CD8-positive, alpha-beta memory T cell (primary cell): ENCODE results near the gene DIO3. TPM values are rescaled to one million over a fixed set of nuclear protein-coding genes. Genes with fewer than 3 reads are reported as not detected.
"Not testable (repeated sequence)": the region's sequence is repeated elsewhere in the genome, so short reads cannot be mapped to it uniquely, and the experiment has no call there.

ENCODE experiments used
- CTCF ChIA-PET: fragments of 350-600 bp; sonication (Branson Sonifier 250); formaldehyde crosslinking; loops from one replicate; lab custom pipeline; 2021; ENCODE audit warnings: antibody characterized with exemption; lab: Charles Lee
- POLR2A ChIA-PET: fragments of 350-600 bp; sonication (Branson Sonifier 250); formaldehyde crosslinking; loops from one replicate; lab custom pipeline; 2021; ENCODE audit warnings: antibody characterized with exemption; lab: Charles Lee
- DNase-seq, 5 donors: peaks; one replicate each; pipeline versions ENCODE4 v3.0.0 to v3.0.0-alpha.2; 2020 to 2022; ENCODE audit warnings: mixed read lengths in 1 of 5
- H3K27ac ChIP-seq: one replicate; pipeline ENCODE4 v1.7.0; 2013; ENCODE audit warnings: low read depth, mild to moderate bottlenecking, low read length, moderate library complexity
- H3K27me3 ChIP-seq: 2 replicates; pipeline ENCODE4 v1.7.0; 2013; ENCODE audit warnings: low read length, mild to moderate bottlenecking; ENCODE audit not compliant: insufficient read depth, poor library complexity, severe bottlenecking
- H3K36me3 ChIP-seq: 2 replicates; pipeline ENCODE4 v1.7.0; 2013; ENCODE audit warnings: mild to moderate bottlenecking, low read length, moderate library complexity; ENCODE audit not compliant: insufficient read depth
- H3K4me1 ChIP-seq: 2 replicates; pipeline ENCODE4 v1.7.0; 2013; ENCODE audit warnings: mild to moderate bottlenecking, low read length, moderate library complexity; ENCODE audit not compliant: insufficient read depth
- H3K4me3 ChIP-seq: 2 replicates; pipeline ENCODE4 v1.7.0; 2013; ENCODE audit warnings: mild to moderate bottlenecking, low read length
- H3K9me3 ChIP-seq: 2 replicates; pipeline ENCODE4 v1.7.0; 2013; ENCODE audit warnings: mild to moderate bottlenecking, low read length
- H3K27ac Mint-ChIP-seq, 8 donors: one replicate each; pipeline ENCODE4 v1.8.0; 2020 to 2021; ENCODE audit warnings: mixed read lengths in 8 of 8, mild to moderate bottlenecking in 6 of 8, inconsistent platforms in 3 of 8, moderate library complexity in 3 of 8
- H3K27me3 Mint-ChIP-seq, 2 donors: one replicate each; pipeline ENCODE4 v1.8.0; 2020 to 2021; ENCODE audit warnings: mixed read lengths in 2 of 2, mild to moderate bottlenecking in 1 of 2, moderate library complexity in 1 of 2
- H3K36me3 Mint-ChIP-seq, 3 donors: one replicate each; pipeline ENCODE4 v1.8.0; 2020 to 2021; ENCODE audit warnings: mixed read lengths in 3 of 3, inconsistent platforms in 1 of 3, mild to moderate bottlenecking in 1 of 3
- H3K4me1 Mint-ChIP-seq, 3 donors: one replicate each; pipeline ENCODE4 v1.8.0; 2020 to 2021; ENCODE audit warnings: mixed read lengths in 3 of 3, inconsistent platforms in 1 of 3, mild to moderate bottlenecking in 1 of 3
- H3K4me3 Mint-ChIP-seq, 7 donors: one replicate each; pipeline ENCODE4 v1.8.0; 2020 to 2021; ENCODE audit warnings: mixed read lengths in 7 of 7, mild to moderate bottlenecking in 6 of 7, moderate library complexity in 4 of 7, inconsistent platforms in 2 of 7
- H3K9me3 Mint-ChIP-seq, 5 donors: one replicate each; pipeline ENCODE4 v1.8.0; 2020 to 2022; ENCODE audit warnings: mixed read lengths in 5 of 5, mild to moderate bottlenecking in 3 of 5, moderate library complexity in 2 of 5, inconsistent platforms in 1 of 5
- polyA plus RNA-seq: library from polyadenylated mRNA; unstranded; fragments of 300-500 nt; fragmentation: Illumina TruSeq; gene quantifications from one replicate; pipeline ENCODE4 v1.2.3, GENCODE V29; 2021
- total RNA-seq, 2 experiments: library from RNA; stranded (reverse); gene quantifications; one replicate each; pipeline ENCODE4 v1.2.3, GENCODE V29; 2021

DIO3 gene
- total and polyA plus RNA-seq, 3 experiments from 2014 or later = not detected

DNA sequence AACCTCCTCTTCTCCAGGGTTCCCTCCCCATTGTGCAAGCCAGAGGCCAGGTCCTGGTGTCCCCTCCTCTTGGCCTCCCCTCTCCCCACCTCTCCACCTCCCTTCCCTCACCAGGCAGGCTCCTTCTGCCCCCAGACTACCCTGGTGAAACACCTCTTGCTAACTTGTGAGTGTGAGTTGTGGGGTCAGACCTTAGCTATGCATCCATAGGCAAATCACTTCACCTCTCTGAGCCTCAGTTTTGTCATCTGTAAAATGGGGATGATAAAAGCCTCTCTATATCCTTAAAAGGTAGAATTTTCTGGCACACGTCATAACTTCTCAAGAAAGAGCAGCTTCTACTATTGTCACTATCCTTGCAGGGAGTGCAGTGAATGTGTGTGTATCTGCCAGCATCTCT lies 7.9 kb upstream of the DIO3 start:
- Histone ChIP-seq H3K36me3 (no peaks in the 10 kb centered on the region), H3K9me3 (no peaks in the 10 kb centered on the region), H3K27ac (no peak overlapping the region), H3K4me1 (no peaks in the 10 kb centered on the region), H3K4me3 (no peak overlapping the region), H3K27me3 (no peaks in the 10 kb centered on the region)
- Mint-ChIP-seq H3K9me3 (peaks cover 0 to 1% (median 0%) of the 10 kb centered on the region in 5 donors), H3K27me3 (peaks cover 9 to 34% of the 10 kb centered on the region in 2 donors), H3K27ac (no peak overlapping the region), H3K4me1 (no peaks in the 10 kb centered on the region), H3K4me3 (no peak overlapping the region), H3K36me3 (no peaks in the 10 kb centered on the region)
- CTCF ChIA-PET = no interaction called here
- DNase-seq = no peak
- POLR2A ChIA-PET = no interaction called here

DNA sequence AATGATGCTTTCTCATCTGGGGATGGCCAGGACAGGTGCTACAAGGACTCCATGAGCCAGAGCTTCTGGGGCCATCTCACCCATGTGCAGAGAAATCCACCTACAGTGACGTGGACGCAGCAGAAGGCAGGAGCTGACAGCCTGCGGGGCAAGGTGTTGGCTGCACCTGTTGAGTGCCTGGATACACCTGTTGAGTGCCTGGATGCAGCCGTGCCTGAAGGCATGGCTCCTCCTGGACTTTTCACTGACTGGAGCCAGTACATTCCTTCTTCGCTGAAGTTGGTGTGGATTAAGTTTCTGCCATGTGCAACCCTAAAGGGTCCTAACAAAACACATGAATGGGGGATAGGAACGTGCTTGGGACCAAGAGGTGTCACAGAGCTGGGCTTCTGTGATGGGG lies 7.4 kb upstream of the DIO3 start:
- Histone ChIP-seq H3K4me3 (no peak overlapping the region), H3K27me3 (peaks cover 2% of the 10 kb centered on the region), H3K36me3 (no peaks in the 10 kb centered on the region), H3K4me1 (no peaks in the 10 kb centered on the region), H3K27ac (no peak overlapping the region), H3K9me3 (no peaks in the 10 kb centered on the region)
- DNase-seq = no peak
- Mint-ChIP-seq H3K4me1 (peaks cover 0 to 2% (median 0%) of the 10 kb centered on the region in 3 donors), H3K36me3 (no peaks in the 10 kb centered on the region), H3K27ac (no peak overlapping the region), H3K4me3 (no peak overlapping the region), H3K27me3 (peaks cover 13 to 40% of the 10 kb centered on the region in 2 donors), H3K9me3 (peaks cover 0 to 2% (median 0%) of the 10 kb centered on the region in 5 donors)
- POLR2A ChIA-PET = no interaction called here
- CTCF ChIA-PET = no interaction called here

DNA sequence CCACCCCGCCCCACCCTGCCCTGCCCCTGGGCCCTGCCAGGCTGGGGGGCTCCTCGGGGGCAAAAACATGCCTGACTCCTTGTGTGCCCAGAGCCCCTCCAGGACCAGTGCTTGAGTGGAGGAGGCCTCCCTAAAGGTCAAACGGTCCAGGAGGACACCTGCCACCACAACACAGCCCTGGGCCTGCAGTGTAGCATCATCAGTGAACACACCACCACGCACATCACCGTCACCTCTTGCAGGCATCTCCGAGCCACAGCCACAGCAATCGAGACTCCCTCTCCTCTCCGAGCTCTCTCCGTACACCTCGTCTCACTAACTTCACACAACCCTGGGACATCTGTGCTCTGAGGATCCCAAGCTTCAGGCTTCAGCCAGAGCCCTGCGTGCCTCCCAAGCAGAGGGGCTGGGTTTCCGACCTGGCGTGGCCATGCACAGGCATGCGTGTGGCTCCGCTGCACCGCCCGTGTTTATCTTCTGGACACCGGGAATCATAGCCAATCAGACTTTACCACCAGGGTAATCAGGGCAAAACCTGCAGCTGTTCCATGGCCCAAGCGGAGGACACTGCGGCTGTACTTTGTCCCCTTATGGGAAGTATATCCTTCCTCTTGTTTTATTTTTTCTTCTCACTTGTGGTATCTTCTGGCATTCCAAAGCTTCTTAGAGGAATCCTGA lies 6.2 kb upstream of the DIO3 start:
- POLR2A ChIA-PET = no interaction called here
- peaks cover 0 to 2% (median 0%) of the 10 kb centered on the region in 5 donors for H3K9me3 Mint-ChIP-seq
- peaks cover 3% of the 10 kb centered on the region for H3K27me3 ChIP-seq

DNA sequence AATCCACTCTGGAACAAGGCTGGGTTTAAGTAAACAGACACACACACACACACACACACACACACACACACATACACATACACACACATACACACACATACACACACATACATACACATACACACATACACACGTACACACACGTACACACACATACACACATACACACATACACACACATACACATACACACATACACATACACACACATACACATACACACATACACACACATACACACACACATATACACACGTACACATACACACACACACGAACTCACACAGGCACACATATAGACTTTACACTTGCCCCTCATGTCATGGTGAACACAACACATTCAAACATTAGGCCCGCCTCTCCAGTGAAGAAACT lies 5.6 kb upstream of the DIO3 start:
- H3K27me3 Mint-ChIP-seq = peaks cover 16 to 36% of the 10 kb centered on the region in 2 donors
- DNase-seq, H3K4me3 ChIP-seq, H3K36me3 ChIP-seq, H3K4me1 Mint-ChIP-seq, H3K9me3 Mint-ChIP-seq, POLR2A ChIA-PET, H3K27ac Mint-ChIP-seq, H3K4me3 Mint-ChIP-seq, H3K36me3 Mint-ChIP-seq, CTCF ChIA-PET, H3K27me3 ChIP-seq, H3K9me3 ChIP-seq, H3K4me1 ChIP-seq, H3K27ac ChIP-seq: not testable (repeated sequence)

More for the DNA sequence above, 6.2 kb upstream of the DIO3 start:
- Histone ChIP-seq H3K4me1 (no peaks in the 10 kb centered on the region), H3K27ac (no peak overlapping the region), H3K4me3 (no peak overlapping the region), H3K9me3 (no peaks in the 10 kb centered on the region), H3K36me3 (no peaks in the 10 kb centered on the region)
- Mint-ChIP-seq H3K27ac (no peak overlapping the region), H3K36me3 (no peaks in the 10 kb centered on the region), H3K4me3 (no peak overlapping the region), H3K4me1 (peaks cover 0 to 2% (median 0%) of the 10 kb centered on the region in 3 donors), H3K27me3 (peaks cover 16 to 39% of the 10 kb centered on the region in 2 donors)
- no peak for DNase-seq
- CTCF ChIA-PET = no interaction called here

- CTCF ChIA-PET = no interaction called here
- Mint-ChIP-seq H3K36me3 (no peaks in the 10 kb centered on the region), H3K4me3 (no peak overlapping the region), H3K27me3 (peaks cover 16 to 36% of the 10 kb centered on the region in 2 donors), H3K27ac (no peak overlapping the region), H3K4me1 (peaks cover 0 to 2% (median 0%) of the 10 kb centered on the region in 3 donors), H3K9me3 (peaks cover 0 to 2% (median 0%) of the 10 kb centered on the region in 5 donors)
- H3K27me3 ChIP-seq = peaks cover 3% of the 10 kb centered on the region
- no peak overlapping the region for H3K4me3 ChIP-seq
- POLR2A ChIA-PET = no interaction called here
- no peaks in the 10 kb centered on the region for H3K9me3 ChIP-seq
- no peak overlapping the region for H3K27ac ChIP-seq
- DNase-seq = no peak
- no peaks in the 10 kb centered on the region for H3K4me1 ChIP-seq
- no peaks in the 10 kb centered on the region for H3K36me3 ChIP-seq
These were observed 5.2 kb upstream of the DIO3 start for GRCh38 chr14:101556131-101556530.

GRCh38 chr14:101556566-101557320 lies 4.6 kb upstream of the DIO3 start:
- ChIA-PET POLR2A (no interaction called here), CTCF (no interaction called here)
- Histone ChIP-seq H3K4me1 (no peaks in the 10 kb centered on the region), H3K27ac (no peak overlapping the region), H3K4me3 (no peak overlapping the region), H3K9me3 (no peaks in the 10 kb centered on the region), H3K27me3 (peaks cover 3% of the 10 kb centered on the region), H3K36me3 (no peaks in the 10 kb centered on the region)
- DNase-seq = no peak
- Mint-ChIP-seq H3K27me3 (peaks cover 19 to 38% of the 10 kb centered on the region in 2 donors), H3K36me3 (no peaks in the 10 kb centered on the region), H3K4me3 (no peak overlapping the region), H3K9me3 (peaks cover 0 to 2% (median under 1%) of the 10 kb centered on the region in 5 donors), H3K4me1 (peaks cover 0 to 2% (median 0%) of the 10 kb centered on the region in 3 donors), H3K27ac (peak overlapping the region in 1 of 8 donors; percentile 33)

DNA sequence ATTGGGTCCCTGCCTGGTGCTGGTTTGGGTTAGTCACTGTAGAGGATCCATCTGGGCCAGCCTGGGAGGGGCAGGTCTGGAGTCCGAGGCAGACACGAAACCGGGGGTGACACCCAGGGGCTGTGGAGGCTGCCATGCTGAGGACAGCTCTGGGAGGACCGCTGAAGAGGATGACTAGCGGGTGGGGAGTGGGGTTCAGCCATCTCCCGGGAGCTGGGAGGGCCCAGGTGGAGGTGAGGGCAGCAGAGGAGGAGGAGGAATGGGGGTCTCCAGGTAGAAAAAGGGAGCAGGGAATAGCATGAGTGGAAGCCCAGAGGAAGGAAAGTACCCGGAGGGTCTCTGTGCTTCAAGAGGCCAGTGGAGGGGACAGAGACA lies 4.0 kb upstream of the DIO3 start:
- no peaks in the 10 kb centered on the region for H3K4me1 ChIP-seq
- POLR2A ChIA-PET = no interaction called here
- H3K27ac Mint-ChIP-seq = no peak overlapping the region
- CTCF ChIA-PET = no interaction called here
- H3K4me1 Mint-ChIP-seq = peaks cover 0 to 3% (median 0%) of the 10 kb centered on the region in 3 donors
- peaks cover 6% of the 10 kb centered on the region for H3K27me3 ChIP-seq
- H3K4me3 Mint-ChIP-seq = no peak overlapping the region
- no peak overlapping the region for H3K27ac ChIP-seq
- no peak for DNase-seq
- no peaks in the 10 kb centered on the region for H3K9me3 ChIP-seq
- H3K27me3 Mint-ChIP-seq = peaks cover 25 to 41% of the 10 kb centered on the region in 2 donors
- no peaks in the 10 kb centered on the region for H3K36me3 ChIP-seq
- H3K9me3 Mint-ChIP-seq = peaks cover 0 to 6% (median 4%) of the 10 kb centered on the region in 5 donors
- H3K4me3 ChIP-seq = no peak overlapping the region
- H3K36me3 Mint-ChIP-seq = no peaks in the 10 kb centered on the region
